IPS DF 6.9 (cell line): Measurements from ENCODE around the gene DLX1.

ENCODE experiments used
- DNase-seq: peaks from one replicate; pipeline ENCODE4 v3.0.0-alpha.2; 2013; ENCODE audit warnings: low read depth, low spot score
- H3K27ac ChIP-seq: one replicate; pipeline ENCODE4 v1.5.1; 2013; ENCODE audit warnings: low read length, control low read depth
- H3K27me3 ChIP-seq: 2 replicates; pipeline ENCODE4 v1.6.1; 2013; ENCODE audit warnings: mild to moderate bottlenecking, low read length; ENCODE audit not compliant: control insufficient read depth, insufficient read depth
- H3K36me3 ChIP-seq: 2 replicates; pipeline ENCODE4 v1.6.1; 2013; ENCODE audit warnings: low read length; ENCODE audit not compliant: control insufficient read depth, insufficient read depth
- H3K4me1 ChIP-seq: 2 replicates; pipeline ENCODE4 v1.6.1; 2013; ENCODE audit warnings: low read length; ENCODE audit not compliant: control insufficient read depth, insufficient read depth
- H3K4me3 ChIP-seq: 2 replicates; pipeline ENCODE4 v1.5.1; 2013; ENCODE audit warnings: mild to moderate bottlenecking, low read length
- H3K9me3 ChIP-seq: 2 replicates; pipeline ENCODE4 v1.6.1; 2013; ENCODE audit warnings: low read length, inconsistent platforms; ENCODE audit not compliant: control insufficient read depth, insufficient read depth
- WGBS: extraction: QIAGEN DNeasy Blood & Tissue Kit; methylation state at CpG from one replicate; pipeline ENCODE4 v1.1.7; 2013; ENCODE audit warnings: mixed read lengths, missing lambda C conversion rate; ENCODE audit not compliant: insufficient read length, insufficient coverage; 5-methylcytosine and 5-hydroxymethylcytosine counted together

The DLX1 gene

GRCh38 chr2:172099472-172100079 lies 14.3 kb downstream of the DLX1 start:
- Histone ChIP-seq H3K4me3 (no peak overlapping the region), H3K27me3 (peaks cover 76% of the 10 kb centered on the region)
- no CpG with 5 or more reads among the region's 13 CpGs for WGBS

DNA sequence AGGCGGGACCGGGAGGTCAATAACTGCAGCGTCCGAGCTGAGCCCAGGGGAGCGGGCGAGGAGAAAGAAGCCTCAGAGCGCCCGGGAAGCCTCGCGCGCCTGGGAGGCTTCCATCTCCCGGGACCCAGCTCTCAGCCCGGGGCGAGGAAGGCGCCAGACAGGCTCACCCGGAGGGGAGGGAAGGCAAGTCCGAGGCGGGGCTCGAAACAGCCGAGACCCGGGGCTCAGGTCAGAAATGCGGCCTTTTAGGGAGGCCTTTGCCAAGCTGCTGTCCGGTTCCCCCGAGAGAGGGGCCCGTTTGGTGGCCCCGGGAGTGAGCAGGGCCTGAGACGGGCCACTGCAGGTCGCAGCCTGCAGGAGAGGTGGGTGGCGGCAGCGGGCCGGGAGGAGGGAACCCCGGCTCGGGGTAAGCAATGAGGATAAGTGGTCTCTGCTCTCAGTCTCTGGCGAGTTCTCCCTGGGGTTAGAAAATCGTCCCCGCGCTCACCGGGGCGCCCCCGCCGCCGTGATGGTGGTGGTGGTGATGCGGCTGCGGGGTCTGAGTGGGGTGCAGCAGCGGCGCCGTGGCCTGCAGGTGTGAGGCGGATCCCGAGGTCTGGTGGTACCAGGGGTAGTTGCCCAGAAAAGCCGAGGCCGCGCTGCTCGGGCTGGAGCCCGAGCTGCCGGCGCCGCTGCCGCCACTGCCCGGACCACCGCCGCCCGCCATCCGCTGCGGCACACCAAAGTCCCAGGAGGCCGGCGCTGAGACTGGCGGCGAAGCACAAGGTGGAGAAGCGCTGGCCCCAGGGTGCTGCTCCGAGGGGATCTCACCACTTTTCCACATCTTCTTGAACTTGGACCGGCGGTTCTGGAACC lies 15.0 kb downstream of the DLX1 start:
- Histone ChIP-seq H3K36me3 (no peaks in the 10 kb centered on the region), H3K27me3 (peaks cover 78% of the 10 kb centered on the region), H3K4me1 (peaks cover 5% of the 10 kb centered on the region), H3K4me3 (no peak overlapping the region), H3K27ac (no peak overlapping the region), H3K9me3 (no peaks in the 10 kb centered on the region)
- WGBS: no CpG with 5 or more reads among the region's 72 CpGs
- no peak for DNase-seq

More at GRCh38 chr2:172099472-172100079, 14.3 kb downstream of the DLX1 start:
- Histone ChIP-seq H3K4me1 (peaks cover 5% of the 10 kb centered on the region), H3K27ac (no peak overlapping the region), H3K36me3 (no peaks in the 10 kb centered on the region), H3K9me3 (no peaks in the 10 kb centered on the region)
- DNase-seq: no peak

DNA sequence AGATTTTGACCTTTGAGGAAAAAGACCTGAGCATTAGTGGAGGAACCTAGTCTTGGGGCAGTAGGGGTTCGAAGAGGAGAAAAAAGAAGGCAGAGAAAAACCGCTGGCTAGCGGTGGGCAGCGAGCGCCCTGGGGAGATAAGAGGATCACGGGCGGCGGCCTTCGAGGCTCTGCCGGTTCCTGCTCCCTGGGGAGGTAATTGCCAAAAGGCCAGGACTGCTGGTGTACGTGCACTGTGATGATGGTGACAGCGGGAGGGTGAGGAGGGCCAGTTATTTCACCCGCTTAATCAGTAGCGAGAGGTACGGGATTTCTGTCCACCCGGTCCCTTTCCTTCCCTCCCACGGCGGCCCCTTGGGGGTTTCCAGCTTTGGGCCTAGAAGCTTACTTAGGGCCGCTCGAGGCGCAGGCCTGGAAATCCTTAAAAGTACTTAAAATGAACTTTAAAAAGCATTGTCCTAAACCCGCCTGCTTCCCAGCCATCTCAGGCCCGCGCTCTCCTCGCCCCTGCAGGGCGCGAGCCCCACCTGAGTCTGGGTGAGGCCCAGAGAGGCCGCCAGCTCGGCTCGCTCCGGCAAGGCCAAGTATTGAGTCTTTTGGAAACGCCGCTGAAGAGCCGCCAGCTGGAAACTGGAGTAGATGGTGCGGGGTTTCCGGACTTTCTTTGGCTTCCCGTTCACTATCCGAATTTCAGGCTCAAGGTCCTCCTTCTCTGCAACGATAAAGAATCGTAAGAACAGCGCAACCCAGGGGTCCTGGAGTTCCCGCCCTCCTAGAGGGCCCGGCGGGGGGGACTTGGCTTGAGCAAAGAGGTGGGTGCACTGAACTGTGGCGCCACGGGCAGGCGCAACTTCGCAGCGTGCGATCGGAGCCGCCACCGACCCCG lies 15.9 kb downstream of the DLX1 start:
- peaks cover 6% of the 10 kb centered on the region for H3K4me1 ChIP-seq
- DNase-seq: no peak
- peaks cover 78% of the 10 kb centered on the region for H3K27me3 ChIP-seq

DNA sequence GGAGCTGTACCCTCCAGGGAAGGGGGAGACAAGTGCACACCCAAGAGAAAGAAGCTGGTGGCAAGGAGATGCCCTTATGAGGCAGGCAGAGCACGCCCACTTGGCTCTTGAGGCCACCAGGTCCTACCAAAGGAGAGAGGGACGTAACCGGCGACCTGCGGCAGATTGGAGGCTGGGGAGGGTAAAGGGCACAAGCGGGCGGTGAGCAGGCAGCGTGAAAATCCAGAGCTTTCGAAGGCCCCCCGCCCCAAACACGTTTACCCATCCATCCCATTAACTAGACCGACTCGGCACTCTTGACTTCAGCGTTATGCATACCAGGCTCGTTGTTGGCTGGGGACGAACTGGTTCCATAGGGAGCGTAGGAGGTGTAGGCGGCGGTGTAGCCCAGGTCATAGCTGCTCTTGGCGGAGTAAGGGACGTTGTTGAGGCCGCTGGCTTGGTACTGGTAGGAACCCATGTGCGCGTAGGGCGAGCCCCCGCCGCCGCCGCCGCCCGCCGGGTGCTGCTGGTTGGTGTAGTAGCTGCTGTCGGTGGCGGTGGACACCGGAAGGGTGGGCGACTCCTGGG lies 16.6 kb downstream of the DLX1 start:
- DNase-seq: no peak
- Histone ChIP-seq H3K27me3 (peaks cover 79% of the 10 kb centered on the region), H3K4me1 (peaks cover 6% of the 10 kb centered on the region), H3K9me3 (no peaks in the 10 kb centered on the region), H3K36me3 (no peaks in the 10 kb centered on the region), H3K4me3 (peak overlapping the region; percentile 25; the same call in 1 of the 2 replicates), H3K27ac (no peak overlapping the region)
- no CpG with 5 or more reads among the region's 36 CpGs for WGBS

More for the DNA sequence above, 15.9 kb downstream of the DLX1 start:
- no peak overlapping the region for H3K4me3 ChIP-seq
- no peaks in the 10 kb centered on the region for H3K36me3 ChIP-seq
- no peak overlapping the region for H3K27ac ChIP-seq
- no peaks in the 10 kb centered on the region for H3K9me3 ChIP-seq
- no CpG with 5 or more reads among the region's 54 CpGs for WGBS

GRCh38 chr2:172102391-172103359 lies 17.4 kb downstream of the DLX1 start, which contains the start of gene DLX2:
TSS of gene DLX2 (minus strand) at chr2:172102900. CDS start at chr2:172102538, 362 bp downstream.
- no peak for DNase-seq
- WGBS: no CpG with 5 or more reads among the region's 74 CpGs
- no peaks in the 10 kb centered on the region for H3K9me3 ChIP-seq
- H3K4me1 ChIP-seq: peaks cover 6% of the 10 kb centered on the region
- H3K27ac ChIP-seq: no peak within 1 kb of the TSS
- H3K27me3 ChIP-seq: peaks cover 78% of the 10 kb centered on the region
- peak within 1 kb of the TSS; percentile 25; the same call in 1 of the 2 replicates for H3K4me3 ChIP-seq
- H3K36me3 ChIP-seq: no peaks in the 10 kb centered on the region

GRCh38 chr2:172103471-172104272 lies 18.4 kb downstream of the DLX1 start:
- no CpG with 5 or more reads among the region's 25 CpGs for WGBS
- Histone ChIP-seq H3K4me3 (no peak overlapping the region), H3K27ac (no peak overlapping the region), H3K36me3 (no peaks in the 10 kb centered on the region), H3K27me3 (peaks cover 78% of the 10 kb centered on the region), H3K4me1 (peaks cover 9% of the 10 kb centered on the region), H3K9me3 (no peaks in the 10 kb centered on the region)
- DNase-seq: no peak

GRCh38 chr2:172105471-172106107 lies 20.3 kb downstream of the DLX1 start:
- Histone ChIP-seq H3K9me3 (no peaks in the 10 kb centered on the region), H3K4me3 (peak overlapping the region; percentile 2; the same call in 1 of the 2 replicates), H3K36me3 (no peaks in the 10 kb centered on the region), H3K4me1 (peaks cover 12% of the 10 kb centered on the region), H3K27ac (no peak overlapping the region), H3K27me3 (peaks cover 80% of the 10 kb centered on the region)
- DNase-seq: no peak
- no CpG with 5 or more reads among the region's 23 CpGs for WGBS

DNA sequence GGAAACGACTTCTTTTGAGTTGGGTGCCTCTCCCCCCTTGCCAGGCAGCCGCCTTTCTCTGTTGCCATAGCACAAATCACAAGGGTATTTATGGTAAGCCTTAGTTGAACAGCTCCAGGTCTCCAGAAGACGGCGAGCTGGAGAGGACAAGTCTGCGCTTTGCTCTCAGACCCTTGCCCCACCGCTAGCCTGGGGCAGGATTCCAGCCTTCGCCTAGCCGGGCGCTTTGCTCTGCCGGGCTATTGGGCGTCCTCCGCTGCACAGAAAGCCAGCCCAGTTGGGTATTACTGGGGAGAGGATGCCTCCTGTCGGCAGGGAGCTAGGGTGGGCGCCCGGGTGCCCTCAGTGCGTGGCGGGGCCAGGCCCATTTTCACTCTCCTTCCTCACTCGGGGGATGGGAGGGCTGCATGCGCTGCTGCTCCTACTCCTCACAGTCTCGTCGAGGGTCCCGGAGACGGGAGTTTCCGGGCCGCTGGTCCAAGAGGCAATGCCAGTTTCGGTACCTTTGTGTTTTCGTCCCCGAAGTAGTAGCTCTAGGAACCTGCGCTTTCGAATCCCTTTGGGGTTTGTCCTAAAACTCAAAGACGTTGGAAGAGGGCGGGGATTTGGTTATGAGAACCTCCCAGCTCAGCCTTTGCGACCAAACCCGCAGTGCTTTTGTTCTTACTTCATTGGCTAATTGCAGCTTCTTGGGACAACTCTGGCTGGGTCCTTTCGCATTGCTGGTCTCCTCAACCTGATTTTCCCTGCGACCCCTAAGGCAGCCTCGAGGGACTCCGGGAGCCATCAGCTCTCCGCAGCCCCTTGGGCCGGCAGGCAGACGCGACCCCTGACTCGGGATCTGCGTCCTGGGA lies 21.0 kb downstream of the DLX1 start:
- H3K27me3 ChIP-seq: peaks cover 73% of the 10 kb centered on the region
- H3K4me1 ChIP-seq: peaks cover 12% of the 10 kb centered on the region
- peak overlapping the region; percentile 2; the same call in 1 of the 2 replicates for H3K4me3 ChIP-seq
- DNase-seq: no peak
- no peak overlapping the region for H3K27ac ChIP-seq
- no CpG with 5 or more reads among the region's 44 CpGs for WGBS
- H3K36me3 ChIP-seq: no peaks in the 10 kb centered on the region
- no peaks in the 10 kb centered on the region for H3K9me3 ChIP-seq
